Heart left ventricle (tissue), 13 donors: ENCODE measurements around the gene MLLT3.

Experiments
- CTCF ChIP-seq, 12 donors: fragments of 200-600 bp; sonication (generic) in 4 of 12; IDR thresholded peaks; one replicate each; pipeline versions ENCODE4 v1.5.0 to v1.8.0; 2018 to 2022; ENCODE audit warnings: antibody characterized with exemption in 12 of 12, mild to moderate bottlenecking in 5 of 12
- POLR2A ChIP-seq, 2 donors: fragments of 450-650 bp; IDR thresholded peaks; one replicate each; pipeline ENCODE4 v1.6.1; 2017; ENCODE audit warnings: antibody characterized with exemption in 2 of 2, mild to moderate bottlenecking in 2 of 2, moderate library complexity in 2 of 2
- donor health status: ischemic (EF 13 %, LVEDD 7.1; RV severe dilation, severe dysfunction).
- donor health status: DM: no; HTN: yes; CAD: no.
- donor health status: DM: no; HTN: no; CAD: no.
- donor health status: ischemic (EF 25% LVEDD 6.9; RV normal size, moderate dysfunction).
- donor health status: ischemic (EF 25% LVEDD 5.7; RV mildly dilated, moderate dysfunction).
- donor health status: ischemic (EF 35%, LVEDD 5.7; RV mildly dilated, moderate dysfunction).
- donor health status: nonischemic (EF 11% LVEDD 7.7; RV severe dilation, severe dysfunction).
- donor health status: DM: yes; HTN: yes; CAD: no.
- donor health status: PGD.
- donor health status: ischemic (EF 29% LVEDD 5.4; RV normal size, mild dysfunction).
- donor health status: nonischemic (EF 23%, LVEDD 6.1; RV moderate dilation, normal function).

DNA sequence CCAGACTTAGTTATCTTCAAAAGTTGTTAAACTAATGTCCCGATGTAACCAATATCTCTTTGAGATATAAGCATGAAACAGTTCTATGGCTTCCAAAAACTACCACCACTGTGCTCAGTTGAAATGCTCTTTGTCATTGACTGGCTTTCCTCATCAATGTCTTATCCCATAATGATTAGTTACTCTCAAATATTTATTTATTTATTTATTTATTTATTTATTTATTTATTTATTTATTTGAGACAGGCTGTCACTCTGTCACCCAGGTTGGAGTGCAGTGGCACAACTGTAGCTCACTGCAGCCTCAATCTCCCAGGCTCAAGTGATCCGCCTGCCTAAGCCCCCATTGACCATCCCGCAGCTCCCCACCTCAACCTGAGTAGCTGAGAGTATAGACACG, 28.0 kb upstream of the MLLT3 start:
- no peak for TF ChIP-seq CTCF (IDR thresholded peaks at IDR 0.05)
- no peak for TF ChIP-seq POLR2A (IDR thresholded peaks at IDR 0.05)
